Measurements from ENCODE around the gene SUZ12. TPM values are rescaled to one million over a fixed set of nuclear protein-coding genes. Genes with fewer than 3 reads are reported as not detected.

The SUZ12 gene
- total and polyA plus RNA-seq, 9 of the 15 experiments (the other 6 are each of a cell fraction or from before 2014, with no cell fraction given): 19.5 to 64.3 (median 47.2) TPM

DNA sequence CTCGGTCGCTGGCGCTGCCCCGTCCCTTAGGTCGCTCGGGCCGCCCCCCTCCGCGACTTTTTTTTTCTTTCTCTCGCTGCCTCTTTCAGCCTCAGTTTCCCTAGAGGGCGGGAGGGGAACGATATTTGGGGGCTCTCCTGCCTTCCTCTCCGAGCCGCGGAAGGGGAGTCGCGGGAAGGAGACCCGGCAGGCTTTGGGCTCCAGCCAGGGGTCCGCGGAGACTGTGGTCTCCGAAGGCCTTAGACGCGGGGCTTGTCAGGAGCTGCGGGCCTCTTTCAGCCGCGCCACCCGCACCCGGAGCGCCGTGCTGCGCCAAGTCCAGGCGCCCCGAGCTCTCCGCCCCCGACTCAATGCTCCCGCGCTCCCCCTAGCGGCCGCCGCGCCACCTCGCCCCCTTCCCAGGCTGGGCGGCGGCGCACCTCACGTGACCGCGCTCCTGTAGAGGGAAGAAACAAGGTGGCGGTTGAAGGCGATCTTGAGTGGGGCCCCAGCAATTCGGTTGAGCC is 70.2 kb downstream of the SUZ12 start, which contains the start of gene LRRC37B (continued):
- TF ChIP-seq NBN (IDR thresholded peaks at IDR 0.05; ENCODE audit: low read depth) (0 out of 2 replicates have a peak, but pooled peaks have one; percentile 27), POLR2A (conservative IDR thresholded peaks at IDR 0.05) (0 out of 2 replicates have a peak, but pooled peaks have one; percentile 26), JUN (IDR thresholded peaks at IDR 0.05; ENCODE audit: borderline replicate concordance, low read depth, low read length) (peak; percentile 15; the same call in 1 of the 2 replicates), JUN (CRISPR knock-in tag; IDR thresholded peaks at IDR 0.05; ENCODE audit: borderline replicate concordance) (no peak), NR3C1 (CRISPR knock-in tag; IDR thresholded peaks at IDR 0.05) (no peak), HDAC2 (IDR thresholded peaks at IDR 0.05) (no peak), SMAD4 (CRISPR knock-in tag; conservative IDR thresholded peaks at IDR 0.05) (peak; percentile 80), ETV1 (tag; conservative IDR thresholded peaks at IDR 0.05; ENCODE audit: low read depth) (no peak), GATAD2B (IDR thresholded peaks at IDR 0.05; ENCODE audit: borderline replicate concordance) (peak; percentile 24; the same call in 1 of the 2 replicates), ZNF165 (CRISPR knock-in tag; IDR thresholded peaks at IDR 0.05; ENCODE audit: borderline replicate concordance) (no peak), SMAD2 (IDR thresholded peaks at IDR 0.05; ENCODE audit: low read depth, low read length) (no peak), MBD2 (IDR thresholded peaks at IDR 0.05; ENCODE audit: borderline replicate concordance, low read depth) (peak; percentile 23; the same call in 1 of the 2 replicates)
- TF ChIP-seq, protein P1, sequence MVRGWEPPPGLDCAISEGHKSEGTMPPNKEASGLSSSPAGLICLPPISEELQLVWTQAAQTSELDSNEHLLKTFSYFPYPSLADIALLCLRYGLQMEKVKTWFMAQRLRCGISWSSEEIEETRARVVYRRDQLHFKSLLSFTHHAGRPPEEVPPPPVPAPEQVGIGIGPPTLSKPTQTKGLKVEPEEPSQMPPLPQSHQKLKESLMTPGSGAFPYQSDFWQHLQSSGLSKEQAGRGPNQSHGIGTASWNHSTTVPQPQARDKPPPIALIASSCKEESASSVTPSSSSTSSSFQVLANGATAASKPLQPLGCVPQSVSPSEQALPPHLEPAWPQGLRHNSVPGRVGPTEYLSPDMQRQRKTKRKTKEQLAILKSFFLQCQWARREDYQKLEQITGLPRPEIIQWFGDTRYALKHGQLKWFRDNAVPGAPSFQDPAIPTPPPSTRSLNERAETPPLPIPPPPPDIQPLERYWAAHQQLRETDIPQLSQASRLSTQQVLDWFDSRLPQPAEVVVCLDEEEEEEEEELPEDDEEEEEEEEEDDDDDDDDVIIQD (CRISPR knock-in tag; IDR thresholded peaks at IDR 0.05): no peak
- TF ChIP-seq, protein P2, sequence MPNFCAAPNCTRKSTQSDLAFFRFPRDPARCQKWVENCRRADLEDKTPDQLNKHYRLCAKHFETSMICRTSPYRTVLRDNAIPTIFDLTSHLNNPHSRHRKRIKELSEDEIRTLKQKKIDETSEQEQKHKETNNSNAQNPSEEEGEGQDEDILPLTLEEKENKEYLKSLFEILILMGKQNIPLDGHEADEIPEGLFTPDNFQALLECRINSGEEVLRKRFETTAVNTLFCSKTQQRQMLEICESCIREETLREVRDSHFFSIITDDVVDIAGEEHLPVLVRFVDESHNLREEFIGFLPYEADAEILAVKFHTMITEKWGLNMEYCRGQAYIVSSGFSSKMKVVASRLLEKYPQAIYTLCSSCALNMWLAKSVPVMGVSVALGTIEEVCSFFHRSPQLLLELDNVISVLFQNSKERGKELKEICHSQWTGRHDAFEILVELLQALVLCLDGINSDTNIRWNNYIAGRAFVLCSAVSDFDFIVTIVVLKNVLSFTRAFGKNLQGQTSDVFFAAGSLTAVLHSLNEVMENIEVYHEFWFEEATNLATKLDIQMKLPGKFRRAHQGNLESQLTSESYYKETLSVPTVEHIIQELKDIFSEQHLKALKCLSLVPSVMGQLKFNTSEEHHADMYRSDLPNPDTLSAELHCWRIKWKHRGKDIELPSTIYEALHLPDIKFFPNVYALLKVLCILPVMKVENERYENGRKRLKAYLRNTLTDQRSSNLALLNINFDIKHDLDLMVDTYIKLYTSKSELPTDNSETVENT (CRISPR knock-in tag; IDR thresholded peaks at IDR 0.05): 0 out of 2 replicates have a peak, but pooled peaks have one; percentile 31
- TF ChIP-seq, protein P3, sequence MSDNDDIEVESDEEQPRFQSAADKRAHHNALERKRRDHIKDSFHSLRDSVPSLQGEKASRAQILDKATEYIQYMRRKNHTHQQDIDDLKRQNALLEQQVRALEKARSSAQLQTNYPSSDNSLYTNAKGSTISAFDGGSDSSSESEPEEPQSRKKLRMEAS (CRISPR knock-in tag; IDR thresholded peaks at IDR 0.05): peak; percentile 50
- TF ChIP-seq, protein P4, sequence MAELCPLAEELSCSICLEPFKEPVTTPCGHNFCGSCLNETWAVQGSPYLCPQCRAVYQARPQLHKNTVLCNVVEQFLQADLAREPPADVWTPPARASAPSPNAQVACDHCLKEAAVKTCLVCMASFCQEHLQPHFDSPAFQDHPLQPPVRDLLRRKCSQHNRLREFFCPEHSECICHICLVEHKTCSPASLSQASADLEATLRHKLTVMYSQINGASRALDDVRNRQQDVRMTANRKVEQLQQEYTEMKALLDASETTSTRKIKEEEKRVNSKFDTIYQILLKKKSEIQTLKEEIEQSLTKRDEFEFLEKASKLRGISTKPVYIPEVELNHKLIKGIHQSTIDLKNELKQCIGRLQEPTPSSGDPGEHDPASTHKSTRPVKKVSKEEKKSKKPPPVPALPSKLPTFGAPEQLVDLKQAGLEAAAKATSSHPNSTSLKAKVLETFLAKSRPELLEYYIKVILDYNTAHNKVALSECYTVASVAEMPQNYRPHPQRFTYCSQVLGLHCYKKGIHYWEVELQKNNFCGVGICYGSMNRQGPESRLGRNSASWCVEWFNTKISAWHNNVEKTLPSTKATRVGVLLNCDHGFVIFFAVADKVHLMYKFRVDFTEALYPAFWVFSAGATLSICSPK (IDR thresholded peaks at IDR 0.05; ENCODE audit: borderline replicate concordance): no peak

All from K562 (cell line).